ENCODE measurements around the gene GNPTG.
A peak's percentile ranks its signal among the peaks of the same experiment; 100 is the strongest.

GNPTG gene

DNA sequence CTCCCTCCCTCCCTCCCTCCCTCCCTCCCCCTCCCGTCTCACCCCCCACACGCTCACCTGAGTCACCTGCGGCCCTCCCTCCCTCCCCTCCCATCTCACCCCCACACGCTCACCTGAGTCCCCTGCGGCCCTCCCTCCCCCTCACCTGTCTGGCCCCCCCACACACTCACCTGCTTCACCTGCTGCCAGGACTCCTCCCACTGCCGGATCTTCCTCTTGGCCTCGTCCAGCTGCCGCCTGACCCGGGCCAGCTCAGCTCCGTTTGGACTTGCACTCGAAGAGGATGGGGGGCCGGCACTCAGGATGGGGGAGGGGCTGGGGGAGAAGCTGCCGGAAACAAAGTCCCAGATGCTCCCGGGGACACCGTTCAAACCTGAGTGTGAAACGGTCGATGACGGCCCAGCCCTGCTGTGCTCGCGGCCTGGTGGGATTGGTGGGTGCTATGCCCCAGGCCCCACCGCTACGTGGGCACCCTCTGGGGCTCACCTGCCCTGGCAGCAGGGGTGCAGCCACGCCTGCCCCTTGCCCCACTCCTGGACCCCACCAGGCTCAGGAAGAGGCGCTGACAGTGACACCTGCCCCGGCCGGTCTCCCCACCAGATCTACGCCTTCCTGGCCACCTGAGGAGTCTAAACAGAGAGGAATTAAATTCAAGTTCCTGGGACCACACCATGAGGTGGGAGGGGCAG, 15.9 kb downstream of the GNPTG start:
- no peak for DNase-seq (ENCODE audit: low read depth in 1 of 2, low spot score in 1 of 2)

- DNase-seq (ENCODE audit: low read depth in 1 of 2, low spot score in 1 of 2): no peak
These were observed 19.6 kb downstream of the GNPTG start for GRCh38 chr16:1371054-1371978.

- no peak for DNase-seq (ENCODE audit: low read depth in 1 of 2, low spot score in 1 of 2)
These were observed 20.7 kb downstream of the GNPTG start for GRCh38 chr16:1372292-1372950.

DNA sequence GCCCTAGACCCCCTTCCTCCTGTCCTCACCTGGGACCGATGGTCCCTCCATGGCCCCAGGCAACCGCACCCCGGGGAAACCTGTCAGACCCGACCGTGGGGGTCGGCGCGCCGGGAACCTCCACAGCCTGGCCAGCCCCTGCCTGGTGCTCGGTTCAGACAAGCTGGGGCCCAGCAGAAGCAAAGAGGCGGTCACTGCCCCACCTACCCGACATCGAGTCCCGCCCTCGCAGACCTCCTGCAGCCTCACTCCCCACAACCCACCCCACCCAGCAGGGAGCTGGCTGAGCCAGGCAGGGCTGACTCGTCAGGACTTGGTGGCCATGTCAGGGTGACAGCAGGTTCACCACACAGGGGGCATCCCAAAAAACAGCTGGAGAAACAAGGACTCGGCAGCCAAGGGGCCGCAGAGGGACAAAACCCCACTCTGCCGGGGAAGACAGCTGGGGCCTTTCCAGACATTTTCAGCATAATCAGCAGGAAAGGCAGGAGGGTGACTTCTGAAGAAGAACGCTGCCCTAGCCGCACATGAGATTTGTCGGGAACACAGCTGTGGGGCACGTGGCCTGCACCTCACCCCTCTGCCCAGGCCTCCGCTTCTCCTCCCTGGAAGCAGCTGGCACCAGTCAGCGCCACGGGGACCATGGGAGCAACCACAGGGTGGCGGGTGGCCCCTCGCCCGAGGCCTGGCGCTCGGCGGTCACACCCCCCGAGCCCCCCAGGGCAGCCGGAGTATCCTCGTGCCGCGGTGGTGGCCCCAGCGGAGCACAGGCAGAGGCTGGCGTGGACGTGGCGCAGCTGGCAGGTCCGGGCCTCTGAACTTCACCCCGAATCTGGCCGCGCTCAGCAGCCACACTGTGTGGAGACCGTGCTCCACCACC, 22.9 kb downstream of the GNPTG start:
- DNase-seq (ENCODE audit: low read depth in 1 of 2, low spot score in 1 of 2): no peak

GRCh38 chr16:1375298-1375640, 23.5 kb downstream of the GNPTG start:
- no peak for DNase-seq (ENCODE audit: low read depth in 1 of 2, low spot score in 1 of 2)

GRCh38 chr16:1375741-1376410, 24.1 kb downstream of the GNPTG start:
- no peak for DNase-seq (ENCODE audit: low read depth in 1 of 2, low spot score in 1 of 2)

- no peak for DNase-seq (ENCODE audit: low read depth in 1 of 2, low spot score in 1 of 2)
These were observed 25.8 kb downstream of the GNPTG start for GRCh38 chr16:1377406-1378010.

GRCh38 chr16:1378087-1378803, 26.5 kb downstream of the GNPTG start:
- no peak for DNase-seq (ENCODE audit: low read depth in 1 of 2, low spot score in 1 of 2)

- peak in 1 of 2 donors; percentile 61 for DNase-seq (ENCODE audit: low read depth in 1 of 2, low spot score in 1 of 2)
These were observed 27.1 kb downstream of the GNPTG start for GRCh38 chr16:1378804-1379303.

DNA sequence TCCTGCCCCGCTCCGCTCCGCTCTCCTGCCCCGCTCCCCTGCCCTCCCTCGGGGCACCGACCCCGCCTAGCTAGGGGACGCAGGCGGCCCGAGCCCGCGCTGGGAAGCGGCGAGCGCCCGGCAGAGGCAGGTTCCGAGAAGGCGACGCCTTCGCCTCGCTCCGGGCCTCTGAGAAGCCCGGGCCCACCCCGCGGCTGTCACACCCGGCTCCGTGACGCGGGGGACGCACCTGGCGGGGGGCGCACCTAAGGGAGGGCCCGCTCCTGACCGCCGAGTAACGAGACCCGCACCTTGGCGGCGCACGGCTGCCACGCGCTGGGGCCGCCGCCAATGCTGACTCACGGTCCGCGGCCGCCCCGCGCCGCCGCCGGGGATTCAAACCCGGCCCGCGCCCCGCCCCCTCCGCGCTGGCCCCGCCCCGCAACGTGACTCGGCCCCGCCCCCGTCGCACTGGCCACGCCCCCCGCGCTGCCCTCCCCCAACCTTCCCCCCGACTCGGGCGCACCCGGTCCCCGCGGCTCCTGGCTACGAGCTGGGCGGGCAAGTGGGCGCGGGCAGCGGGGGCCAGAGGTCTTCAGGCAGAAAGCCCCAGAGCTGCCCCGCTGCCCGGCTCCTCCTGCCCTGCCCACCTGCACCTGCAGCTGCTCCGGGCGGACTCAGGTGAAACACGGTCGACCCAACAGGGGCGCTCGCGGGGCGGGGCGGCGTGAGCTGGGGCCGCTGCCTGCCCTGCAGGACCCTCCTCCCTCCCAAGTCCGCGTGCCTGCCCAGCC, 27.8 kb downstream of the GNPTG start:
- peak; percentile 44 to 62 for DNase-seq (ENCODE audit: low read depth in 1 of 2, low spot score in 1 of 2)

DNA sequence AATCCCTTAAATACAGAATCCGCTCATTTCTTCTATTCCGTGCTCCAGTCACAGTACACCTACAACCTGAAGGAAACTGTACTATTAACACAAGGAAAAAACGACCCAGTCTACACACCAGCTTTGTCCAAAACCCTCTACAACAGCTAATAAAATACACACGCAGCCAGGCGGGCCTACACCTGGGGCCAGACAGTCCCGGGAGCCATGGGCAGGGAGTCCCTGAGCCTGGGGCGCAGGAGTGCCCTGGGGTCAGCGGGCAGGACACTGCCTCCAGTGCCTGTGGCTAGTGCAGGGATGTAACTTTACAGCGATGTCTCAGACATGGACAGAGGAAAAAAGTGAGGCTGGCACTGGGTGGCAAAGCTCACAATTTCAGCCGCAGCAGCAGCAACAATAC, 28.5 kb downstream of the GNPTG start:
- no peak for DNase-seq (ENCODE audit: low read depth in 1 of 2, low spot score in 1 of 2)

- no peak for DNase-seq (ENCODE audit: low read depth in 1 of 2, low spot score in 1 of 2)
These were observed 30.1 kb downstream of the GNPTG start for GRCh38 chr16:1381612-1382406.

DNA sequence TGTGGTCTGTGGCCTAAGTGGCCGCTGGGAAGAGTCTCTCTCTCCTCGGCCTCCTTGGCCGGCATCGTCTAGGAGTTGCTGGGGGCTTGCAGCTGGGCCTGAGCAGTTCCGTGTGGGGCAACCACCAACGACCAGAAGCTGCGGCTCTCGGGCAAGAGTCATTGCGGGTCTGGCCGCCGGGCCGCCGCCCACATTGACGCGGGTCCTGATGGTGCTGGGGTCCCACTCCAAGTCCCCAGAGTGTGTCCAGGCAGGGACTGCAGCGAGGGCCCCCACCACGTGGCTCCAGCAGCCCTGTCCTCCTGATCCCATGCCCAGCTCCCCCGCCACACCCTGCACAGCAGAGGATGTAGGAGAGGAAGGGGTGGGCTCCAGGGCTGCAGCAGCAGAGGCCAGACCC, 31.8 kb downstream of the GNPTG start:
- DNase-seq (ENCODE audit: low read depth in 1 of 2, low spot score in 1 of 2): no peak

- no peak for DNase-seq (ENCODE audit: low read depth in 1 of 2, low spot score in 1 of 2)
These were observed 33.5 kb downstream of the GNPTG start for GRCh38 chr16:1385232-1385631.

DNA sequence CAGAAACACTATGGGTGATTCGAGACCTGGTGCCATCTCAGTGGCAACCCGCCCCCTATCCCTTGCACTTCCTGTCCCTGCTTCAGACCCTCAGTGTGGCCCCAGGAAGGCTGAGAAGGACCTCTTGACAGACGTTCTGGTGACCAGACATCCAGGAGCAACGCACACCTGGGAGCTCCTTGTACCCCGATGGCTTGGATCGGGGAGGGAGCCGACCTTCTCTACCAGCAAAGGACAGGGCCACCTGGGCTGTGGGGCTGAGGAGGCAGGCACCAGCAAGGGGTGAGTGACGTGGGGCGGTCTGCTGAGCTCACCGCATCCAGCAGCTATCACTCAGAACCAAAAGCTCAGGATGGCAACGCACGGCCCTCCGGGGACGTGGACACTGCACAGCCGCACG, 35.6 kb downstream of the GNPTG start:
- no peak for DNase-seq (ENCODE audit: low read depth in 1 of 2, low spot score in 1 of 2)

DNA sequence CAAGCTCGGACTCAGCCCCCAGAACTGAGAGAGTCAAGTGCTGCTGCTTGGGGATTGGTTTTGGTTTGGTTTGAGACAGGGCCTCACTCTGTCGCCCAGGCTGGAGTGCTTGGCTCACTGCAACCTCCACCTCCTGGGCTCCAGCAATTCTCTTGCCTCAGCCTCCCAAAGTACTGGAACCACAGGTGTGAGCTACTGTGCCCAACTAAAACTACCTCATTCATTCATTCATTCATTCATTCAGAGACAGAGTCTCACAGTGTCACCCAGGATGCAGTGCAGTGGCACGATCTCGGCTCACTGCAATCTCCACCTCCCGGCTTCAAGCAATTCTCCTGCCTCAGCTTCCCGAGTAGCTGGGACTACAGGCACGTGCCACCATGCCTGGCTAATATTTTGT, 38.0 kb downstream of the GNPTG start:
- DNase-seq (ENCODE audit: low read depth in 1 of 2, low spot score in 1 of 2): no peak

GRCh38 chr16:1390239-1390779, 38.6 kb downstream of the GNPTG start:
- no peak for DNase-seq (ENCODE audit: low read depth in 1 of 2, low spot score in 1 of 2)
